Mucosa of descending colon (tissue), 3 donors: Measurements from ENCODE around the gene CDK14. TPM values are rescaled to one million over a fixed set of nuclear protein-coding genes. Genes with fewer than 3 reads are reported as not detected.
"Not testable (repeated sequence)": the region's sequence is repeated elsewhere in the genome, so short reads cannot be mapped to it uniquely, and the experiment has no call there.

Source experiments
- ATAC-seq: fragments of 200-7000 bp; cut with Tn5 transposase; one replicate; pipeline ENCODE4 v1.9.1; 2020; ENCODE audit warnings: mild to moderate bottlenecking, moderate library complexity
- DNase-seq, 3 donors: peaks; one replicate each; pipeline ENCODE4 v3.0.0-alpha.2; 2020
- H3K36me3 ChIP-seq: fragments of 200-600 bp; one replicate; pipeline ENCODE4 v1.8.0; 2021; ENCODE audit warnings: low read depth, mild to moderate bottlenecking
- H3K4me1 ChIP-seq: fragments of 200-600 bp; one replicate; pipeline ENCODE4 v1.8.0; 2021; ENCODE audit warnings: low read depth, mild to moderate bottlenecking
- H3K4me3 ChIP-seq: fragments of 200-600 bp; one replicate; pipeline ENCODE4 v1.8.0; 2021; ENCODE audit warnings: mild to moderate bottlenecking
- H3K9me3 ChIP-seq: fragments of 200-600 bp; one replicate; pipeline ENCODE4 v1.8.0; 2021; ENCODE audit warnings: mild to moderate bottlenecking
- CTCF ChIP-seq: fragments of 200-600 bp; IDR thresholded peaks from one replicate; pipeline ENCODE4 v1.8.0; 2022; ENCODE audit warnings: antibody characterized with exemption, mild to moderate bottlenecking
- intact Hi-C, 2 donors: fragments of 100-400 bp; cut with DNase I in 1 of 2; cut with micrococcal nuclease in 1 of 2; formaldehyde crosslinking; loops; one replicate each; pipeline versions ENCODE4 v1.11.0 to v1.11.1; 2022; cut with DNase I, micrococcal nuclease
- total RNA-seq, 3 donors: library from RNA; stranded (reverse); fragmentation: NEBNext Ultra II Directional in 2 of 3; extraction: Animal tissue kit (Norgen Biotek cat#: 25700) in 2 of 3; gene quantifications; one replicate each; pipeline versions ENCODE4 v1.2.1 to v1.2.4, GENCODE V29; 2021 to 2023
- donor health status: DM: no; HTN: no; CAD: no; lungs with moderate emphysema.
- donor health status: DM: no; HTN: no; CAD: no.
- donor health status: DM: no; HTN: yes; CAD: no.

Gene CDK14
- total RNA-seq, 3 donors from 2014 or later, result 5.4 to 24.4 (median 5.6) TPM

DNA sequence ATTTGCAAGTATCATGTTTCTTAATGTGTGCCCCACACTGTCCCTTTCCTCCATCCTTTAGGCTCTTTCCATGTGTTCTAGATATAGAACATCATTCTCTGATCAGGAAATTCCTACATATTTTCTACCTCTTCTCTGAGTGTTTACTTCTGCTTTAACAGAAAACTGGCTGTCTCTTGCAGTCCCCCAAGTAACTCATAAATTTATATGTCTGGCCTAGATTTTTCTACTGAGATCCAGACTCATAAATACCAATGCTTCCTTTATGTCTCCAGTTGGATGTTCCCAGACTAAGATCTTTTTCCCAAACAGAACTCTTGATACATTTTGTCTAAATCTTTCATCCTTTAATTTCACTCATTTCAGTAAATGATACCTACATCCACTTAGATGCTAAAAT lies 181.8 kb downstream of the CDK14 start:
- DNase-seq (no peak), ATAC-seq (no peak)
- TF ChIP-seq CTCF, result no peak
- Histone ChIP-seq H3K9me3 (no peaks in the 10 kb centered on the region), H3K4me1 (peaks cover 3% of the 10 kb centered on the region), H3K4me3 (no peak overlapping the region), H3K36me3 (no peaks in the 10 kb centered on the region)
- intact Hi-C loops, result no loop called here

GRCh38 chr7:90788052-90788451 lies 191.9 kb downstream of the CDK14 start:
- no peak for TF ChIP-seq CTCF
- ATAC-seq, result no peak
- Histone ChIP-seq H3K4me3 (no peak overlapping the region), H3K4me1 (no peaks in the 10 kb centered on the region), H3K36me3 (no peaks in the 10 kb centered on the region), H3K9me3 (no peaks in the 10 kb centered on the region)
- no peak for DNase-seq
- intact Hi-C loops, result no loop called here

DNA sequence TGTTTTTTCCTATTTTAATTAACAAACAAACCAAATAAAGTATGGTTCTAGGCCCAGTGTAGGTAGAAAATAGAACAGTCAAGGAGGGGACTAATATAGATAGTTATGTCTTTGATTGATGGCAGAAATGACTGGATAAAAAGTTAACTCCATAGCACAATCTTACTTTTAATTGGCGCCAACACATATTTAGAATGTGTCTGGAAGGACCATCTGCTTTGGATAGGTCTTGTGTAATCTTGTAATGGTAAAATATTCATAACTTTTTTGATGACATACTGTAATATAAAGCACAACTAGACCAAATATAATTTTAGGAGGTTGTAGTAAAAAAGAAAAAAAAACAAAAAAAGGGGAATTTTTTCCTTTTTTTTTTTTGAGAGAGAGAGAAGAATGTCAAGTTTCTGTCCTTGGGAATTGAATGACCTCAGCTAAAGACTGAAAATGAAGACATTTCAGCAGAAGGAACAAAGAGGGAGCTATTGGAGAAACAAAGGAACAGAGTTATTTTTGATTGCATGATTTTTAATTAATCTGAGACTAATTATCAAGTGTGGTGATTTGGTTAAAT lies 193.7 kb downstream of the CDK14 start:
- DNase-seq (no peak), ATAC-seq (no peak)
- Histone ChIP-seq H3K36me3 (no peaks in the 10 kb centered on the region), H3K4me1 (no peaks in the 10 kb centered on the region), H3K9me3 (peaks cover 14% of the 10 kb centered on the region), H3K4me3 (no peak overlapping the region)
- no peak for TF ChIP-seq CTCF
- intact Hi-C loops, result no loop called here

DNA sequence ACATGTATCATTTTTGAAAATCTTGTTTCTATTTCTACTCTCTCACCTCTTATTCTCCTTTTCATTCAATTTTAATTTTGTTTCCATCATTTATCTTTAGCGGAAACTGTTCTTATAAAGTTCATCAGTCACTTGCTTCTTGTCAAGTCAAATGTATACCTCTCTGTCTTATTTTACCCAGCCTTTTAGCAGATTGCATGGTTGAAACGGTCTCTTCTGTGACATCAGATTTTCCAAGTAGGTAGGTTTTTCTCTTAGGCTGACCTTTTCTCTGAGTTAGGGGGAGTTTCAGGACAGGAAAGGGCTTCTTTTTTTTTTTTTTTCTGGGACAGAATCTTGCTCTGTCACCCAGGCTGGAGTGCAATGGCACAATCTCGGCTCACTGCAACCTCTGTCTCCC lies 195.5 kb downstream of the CDK14 start:
- TF ChIP-seq CTCF, result no peak
- intact Hi-C loops, result no loop called here
- Histone ChIP-seq H3K36me3 (no peaks in the 10 kb centered on the region), H3K4me1 (no peaks in the 10 kb centered on the region), H3K9me3 (peaks cover 16% of the 10 kb centered on the region), H3K4me3 (no peak overlapping the region)
- no peak for DNase-seq
- no peak for ATAC-seq

GRCh38 chr7:90792301-90792700 lies 196.2 kb downstream of the CDK14 start:
- Histone ChIP-seq H3K4me1 (no peaks in the 10 kb centered on the region), H3K9me3 (peaks cover 16% of the 10 kb centered on the region), H3K4me3 (no peak overlapping the region), H3K36me3 (no peaks in the 10 kb centered on the region)
- ATAC-seq (no peak), DNase-seq (no peak)
- intact Hi-C loops, result no loop called here
- no peak for TF ChIP-seq CTCF

- ATAC-seq, H3K36me3 ChIP-seq, DNase-seq, H3K4me3 ChIP-seq, intact Hi-C loops, H3K4me1 ChIP-seq: not testable (repeated sequence)
- peaks cover 16% of the 10 kb centered on the region for H3K9me3 ChIP-seq
These were observed 198.1 kb downstream of the CDK14 start for GRCh38 chr7:90794234-90794633.
